ENCODE data around the gene ZKSCAN4. TPM values are rescaled to one million over a fixed set of nuclear protein-coding genes. Genes with fewer than 3 reads are reported as not detected.
A peak's percentile ranks its signal among the peaks of the same experiment; 100 is the strongest.

Gene ZKSCAN4
- total RNA-seq (2014; rRNA removed; shearing (Covaris generic)) = 3.4 and 6.4 TPM in 2 replicates

- peak; percentile 95 for DNase-seq (ENCODE audit: low spot score)
- in situ Hi-C loops (cut with HindIII; ENCODE audit: low sequenced_read_pairs) = no loop called here
Measured at GRCh38 chr6:28252009-28252975, at the start of gene ZKSCAN4. Gene ZKSCAN4, minus strand, starts transcription at chr6:28252269. Its CDS starts 289 bp downstream, at chr6:28251980.

DNA sequence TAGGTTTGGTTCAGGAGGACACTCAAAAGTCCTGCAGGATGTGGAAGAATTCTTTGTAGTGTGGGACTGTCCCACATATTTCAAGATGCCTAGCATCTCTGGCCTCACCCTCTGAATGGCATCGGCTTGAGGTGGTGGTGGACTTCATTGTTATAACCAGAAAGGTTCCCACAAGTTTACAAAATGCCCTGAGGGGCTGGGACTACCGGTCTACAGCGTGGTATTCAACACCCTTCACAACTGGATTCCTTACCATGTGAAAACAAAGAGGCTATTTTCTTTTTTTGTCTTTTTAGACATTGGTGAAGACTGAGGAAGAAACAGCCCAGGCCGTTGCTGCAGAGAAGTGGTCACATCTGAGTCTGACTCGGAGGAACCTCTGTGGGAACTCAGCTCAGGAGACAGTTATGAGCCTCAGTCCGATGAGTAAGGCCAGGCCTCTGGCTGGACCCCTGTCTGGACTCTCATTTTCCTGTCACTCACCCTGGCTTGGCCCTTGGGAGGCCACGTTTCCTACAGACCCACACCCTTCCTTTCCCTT, 44.5 kb upstream of the ZKSCAN4 start:
- in situ Hi-C loops (cut with HindIII; ENCODE audit: low sequenced_read_pairs) = no loop called here
- no peak for DNase-seq (ENCODE audit: low spot score)

DNA sequence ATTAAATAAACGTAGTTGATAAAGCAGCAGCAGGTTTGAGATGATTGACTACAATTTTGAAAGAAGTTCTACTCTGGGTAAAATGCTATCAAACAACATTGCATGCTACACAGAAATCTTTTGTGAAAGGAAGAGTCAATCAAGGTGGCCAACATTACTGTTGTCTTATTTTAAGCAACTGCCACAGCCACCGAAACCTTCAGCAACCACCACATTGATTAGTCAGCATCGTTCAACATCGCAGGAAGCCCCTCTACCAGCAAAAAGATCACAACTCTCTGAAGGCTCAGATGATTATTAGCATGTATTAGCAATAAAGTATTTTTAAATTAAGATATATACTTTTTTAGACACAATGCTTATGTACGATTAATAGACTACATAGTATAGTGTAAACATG, 43.3 kb upstream of the ZKSCAN4 start:
- DNase-seq (ENCODE audit: low spot score) = no peak
- in situ Hi-C loops (cut with HindIII; ENCODE audit: low sequenced_read_pairs) = no loop called here

- in situ Hi-C loops (cut with HindIII; ENCODE audit: low sequenced_read_pairs) = no loop called here
- DNase-seq (ENCODE audit: low spot score) = no peak
Measured at GRCh38 chr6:28291573-28291972, 39.5 kb upstream of the ZKSCAN4 start.

- in situ Hi-C loops (cut with HindIII; ENCODE audit: low sequenced_read_pairs) = no loop called here
- DNase-seq (ENCODE audit: low spot score) = no peak
Measured at GRCh38 chr6:28282926-28283325, 30.9 kb upstream of the ZKSCAN4 start.

DNA sequence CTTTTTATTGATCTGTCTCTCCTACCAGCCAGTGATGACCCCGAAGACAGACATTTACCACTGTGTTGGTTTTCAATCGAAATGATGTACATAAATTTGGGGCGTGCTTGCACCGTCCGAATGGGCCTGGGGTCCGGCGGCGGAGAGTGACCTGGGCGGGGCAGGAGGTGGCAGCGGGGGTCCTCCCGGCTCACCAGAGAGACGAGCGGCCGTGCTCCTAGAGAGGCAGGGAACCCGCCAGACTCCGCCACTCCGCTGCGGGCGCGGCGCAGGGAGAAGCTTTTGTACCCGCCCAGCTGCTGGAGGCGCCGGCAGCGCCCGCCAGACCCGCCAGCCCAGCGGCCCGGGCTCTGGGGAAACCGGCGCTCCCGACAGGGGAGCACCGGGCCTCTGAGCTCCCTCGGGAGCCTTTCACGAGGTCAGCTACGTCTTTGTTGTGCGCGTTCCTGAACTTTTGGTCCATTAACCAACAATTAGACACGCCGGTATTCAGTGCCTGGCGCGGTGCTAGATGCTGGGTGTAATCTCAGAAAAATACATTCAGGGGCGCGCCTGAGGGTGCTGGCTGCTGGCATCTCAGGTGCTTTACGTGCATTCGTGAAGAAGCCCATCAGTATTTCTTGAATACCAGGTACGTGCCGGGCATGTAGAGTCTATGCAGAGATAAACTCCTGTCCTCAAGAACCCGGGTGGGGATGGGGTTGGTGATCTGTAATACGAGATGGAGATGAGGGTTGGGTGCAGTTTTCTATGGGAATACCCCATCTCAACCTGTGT, 29.4 kb upstream of the ZKSCAN4 start, which contains the start of gene PGBD1:
Gene PGBD1 (plus strand): TSS at position 285 of the 777 bp plus-strand sequence. CDS start 2,242 bp downstream, outside the sequence.
- DNase-seq (ENCODE audit: low spot score) = peak; percentile 82
- in situ Hi-C loops (cut with HindIII; ENCODE audit: low sequenced_read_pairs) = no loop called here

- in situ Hi-C loops (cut with HindIII; ENCODE audit: low sequenced_read_pairs) = no loop called here
- no peak for DNase-seq (ENCODE audit: low spot score)
Measured at GRCh38 chr6:28280595-28281287, 28.7 kb upstream of the ZKSCAN4 start.

DNA sequence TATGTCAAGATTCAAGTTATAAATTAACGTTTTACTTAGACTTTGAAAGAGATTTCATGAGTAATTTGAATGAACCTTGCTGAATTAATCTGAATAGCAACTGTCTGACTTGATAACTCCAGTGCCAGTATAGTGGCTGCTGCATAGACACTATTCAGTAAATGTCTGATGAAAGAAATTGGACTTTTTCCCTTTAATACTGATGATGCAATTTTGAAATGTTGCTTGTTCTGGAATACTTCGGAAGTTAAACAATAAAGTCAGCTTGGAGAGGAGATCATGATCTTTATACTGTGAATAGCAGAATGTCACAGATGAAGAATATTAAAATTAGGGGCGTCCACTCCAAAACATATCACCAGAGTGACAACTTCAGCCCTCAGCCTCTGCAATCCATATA, 25.7 kb upstream of the ZKSCAN4 start:
- DNase-seq (ENCODE audit: low spot score) = no peak
- in situ Hi-C loops (cut with HindIII; ENCODE audit: low sequenced_read_pairs) = no loop called here

DNA sequence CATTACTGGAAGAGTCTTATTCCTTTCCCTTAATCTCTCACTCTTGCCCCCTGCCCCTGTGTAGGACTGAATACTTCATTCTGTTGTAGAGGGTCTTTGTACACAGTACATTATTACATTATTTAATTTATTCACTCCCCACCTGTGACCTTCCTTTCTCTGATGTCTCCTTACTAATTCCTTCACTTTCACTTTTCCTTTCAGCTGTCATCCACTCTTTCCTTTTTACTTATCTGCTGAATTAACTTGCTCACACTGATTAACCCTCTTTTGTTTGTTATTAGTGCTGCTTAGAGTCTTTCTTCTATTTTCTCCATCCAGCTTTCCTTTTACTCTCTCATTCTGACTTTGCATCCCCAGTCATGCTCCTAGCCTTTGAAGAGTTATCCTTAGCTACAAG, 22.8 kb upstream of the ZKSCAN4 start:
- in situ Hi-C loops (cut with HindIII; ENCODE audit: low sequenced_read_pairs) = no loop called here

GRCh38 chr6:28269492-28269891, 17.4 kb upstream of the ZKSCAN4 start:
- in situ Hi-C loops (cut with HindIII; ENCODE audit: low sequenced_read_pairs) = no loop called here
- no peak for DNase-seq (ENCODE audit: low spot score)

More for the DNA sequence above, 22.8 kb upstream of the ZKSCAN4 start:
- DNase-seq (ENCODE audit: low spot score) = no peak

DNA sequence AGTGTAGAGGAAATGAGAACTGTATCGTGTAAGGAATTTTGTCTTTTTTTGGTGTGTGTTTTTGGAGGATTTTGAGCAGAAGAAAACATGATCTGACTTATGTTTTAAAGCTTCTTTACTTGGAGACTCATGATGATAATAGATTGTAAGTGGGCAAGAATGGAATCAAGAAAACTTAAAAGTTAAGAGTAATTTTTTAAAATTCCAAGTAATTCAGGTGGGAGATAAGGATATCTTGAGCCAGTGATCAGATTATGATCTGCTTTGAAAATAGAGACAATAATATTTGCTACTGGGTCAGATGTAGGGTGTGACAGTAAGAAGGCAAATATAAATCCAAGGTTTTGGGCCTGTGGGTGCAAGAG, 15.6 kb upstream of the ZKSCAN4 start:
- in situ Hi-C loops (cut with HindIII; ENCODE audit: low sequenced_read_pairs) = no loop called here
- no peak for DNase-seq (ENCODE audit: low spot score)

DNA sequence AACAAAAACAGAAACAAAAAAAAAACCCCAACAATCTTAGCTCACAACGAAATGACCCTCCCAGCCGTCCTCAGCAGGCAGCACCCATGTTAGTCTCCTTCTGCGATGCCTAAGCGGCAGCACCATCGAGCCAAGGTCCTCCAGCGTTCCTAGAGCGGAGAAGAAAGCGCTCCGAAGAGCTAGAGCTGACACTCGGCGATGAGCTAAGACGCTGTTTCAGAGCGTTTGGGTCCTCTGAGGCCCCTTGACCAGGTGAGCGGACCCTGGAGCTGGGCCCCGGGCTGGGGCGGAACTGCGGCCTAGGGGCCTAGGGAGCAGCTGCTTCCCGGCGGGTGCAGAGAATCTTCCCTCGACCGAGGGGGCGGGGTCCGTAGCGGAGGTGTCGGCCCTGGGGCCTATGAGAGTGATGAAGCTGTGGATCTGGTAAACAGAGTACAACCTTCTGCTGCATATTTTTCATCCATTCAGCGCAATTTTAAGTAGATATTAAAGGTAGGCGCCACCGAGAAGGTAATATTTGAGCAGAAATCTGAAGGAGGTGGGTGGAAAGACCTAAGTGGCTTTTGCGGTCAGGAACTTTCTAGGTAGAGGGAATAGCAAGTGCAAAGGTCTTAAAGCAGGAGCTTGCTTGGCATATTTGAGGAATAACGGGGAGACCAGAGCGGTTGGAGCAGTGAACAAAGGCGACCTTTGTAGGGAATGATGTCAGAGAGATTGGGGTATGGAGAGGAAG, 15.1 kb upstream of the ZKSCAN4 start, which contains the start of gene ZSCAN26:
Gene ZSCAN26 (plus strand): TSS at position 182 of the 733 bp plus-strand sequence. CDS start 4,777 bp downstream, outside the sequence.
- in situ Hi-C loops (cut with HindIII; ENCODE audit: low sequenced_read_pairs) = no loop called here
- DNase-seq (ENCODE audit: low spot score) = peak; percentile 93

GRCh38 chr6:28266563-28266961, 14.5 kb upstream of the ZKSCAN4 start:
- in situ Hi-C loops (cut with HindIII; ENCODE audit: low sequenced_read_pairs) = no loop called here

GRCh38 chr6:28264834-28265401, 12.8 kb upstream of the ZKSCAN4 start:
- no peak for DNase-seq (ENCODE audit: low spot score)
- in situ Hi-C loops (cut with HindIII; ENCODE audit: low sequenced_read_pairs) = no loop called here

More at GRCh38 chr6:28266563-28266961, 14.5 kb upstream of the ZKSCAN4 start:
- DNase-seq (ENCODE audit: low spot score) = no peak

- in situ Hi-C loops (cut with HindIII; ENCODE audit: low sequenced_read_pairs) = no loop called here
- DNase-seq (ENCODE audit: low spot score) = no peak
Measured at GRCh38 chr6:28263922-28264321, 11.9 kb upstream of the ZKSCAN4 start.

GRCh38 chr6:28258877-28259777, 7.1 kb upstream of the ZKSCAN4 start, which contains the start of gene NKAPL:
Gene NKAPL, plus strand, starts transcription at chr6:28259297. Its CDS starts 75 bp downstream, at chr6:28259372.
- peak; percentile 73 for DNase-seq (ENCODE audit: low spot score)
- in situ Hi-C loops (cut with HindIII; ENCODE audit: low sequenced_read_pairs) = no loop called here

GRCh38 chr6:28257042-28257441, 5.0 kb upstream of the ZKSCAN4 start:
- no peak for DNase-seq (ENCODE audit: low spot score)
- in situ Hi-C loops (cut with HindIII; ENCODE audit: low sequenced_read_pairs) = no loop called here
